GM21526 (cell line): Measurements from ENCODE around the gene ZNF454.

Experiments used
- ATAC-seq: cut with Tn5 transposase; IDR thresholded peaks from one replicate; pipeline ENCODE4 v1.9.1; 2021; ENCODE audit warnings: moderate library complexity; ENCODE audit not compliant: unreplicated experiment, low FRiP score

Gene ZNF454

DNA sequence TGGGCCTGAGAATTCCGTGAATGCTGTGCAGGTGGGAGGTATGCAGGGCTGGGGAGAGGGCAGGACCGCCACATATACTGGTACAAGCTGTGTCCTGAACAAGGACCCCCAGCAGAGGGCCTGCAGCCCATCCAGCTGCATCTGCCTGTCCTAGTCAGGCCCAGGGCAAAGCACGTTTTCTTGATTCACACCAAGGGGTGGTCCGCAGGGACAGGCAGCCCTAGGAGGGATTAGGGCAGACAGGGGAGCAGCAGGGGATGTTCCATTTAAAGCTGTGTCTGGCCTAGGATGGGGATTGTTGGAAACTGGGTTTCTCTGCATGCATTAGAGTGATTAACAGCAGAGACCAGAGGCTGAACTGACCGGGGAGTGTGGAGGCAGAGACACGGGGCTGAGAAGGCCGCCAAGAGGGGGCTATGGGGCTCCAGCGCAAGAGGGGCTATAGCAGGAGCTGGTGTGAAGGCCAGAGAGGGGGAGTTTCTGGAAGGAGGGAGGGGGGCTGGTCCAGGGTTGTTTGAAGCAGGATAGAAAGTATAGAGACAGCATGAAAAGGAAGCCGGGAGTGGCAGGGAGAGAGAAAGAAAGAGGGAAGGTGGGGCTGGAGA lies 51.4 kb downstream of the ZNF454 start:
- ATAC-seq = no peak

GRCh38 chr5:178993236-178993765 lies 52.3 kb downstream of the ZNF454 start:
- no peak for ATAC-seq

- ATAC-seq = no peak
Observed at GRCh38 chr5:178993955-178994579, 53.1 kb downstream of the ZNF454 start.

- ATAC-seq = no peak
Observed at GRCh38 chr5:178994580-178995340, 53.8 kb downstream of the ZNF454 start, which contains the start of gene GRM6. Gene GRM6, minus strand, starts transcription at chr5:178995320. Its CDS starts 376 bp downstream, at chr5:178994944.

GRCh38 chr5:178995341-178995690 lies 54.3 kb downstream of the ZNF454 start:
- ATAC-seq = no peak

- ATAC-seq = no peak
Observed at GRCh38 chr5:178996156-178996555, 55.2 kb downstream of the ZNF454 start.

DNA sequence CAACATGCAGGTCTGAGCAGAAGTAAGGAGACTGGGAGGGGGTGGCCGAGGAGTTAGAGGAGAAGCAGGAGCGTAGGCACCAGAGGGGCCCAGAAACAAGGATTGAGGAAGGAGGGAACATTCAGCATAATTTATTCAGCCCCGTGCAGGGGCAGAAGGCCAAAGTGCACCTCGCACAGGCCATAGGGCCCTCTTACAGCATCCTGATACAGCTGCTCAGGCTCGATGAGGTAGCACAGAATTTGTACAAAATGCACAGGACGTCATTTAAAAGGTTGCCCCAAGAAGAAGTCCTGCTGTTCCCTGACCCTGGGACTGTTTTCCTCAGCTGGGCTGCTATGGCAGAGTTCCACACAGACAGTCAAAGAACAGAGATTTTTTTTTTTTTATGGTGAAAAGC lies 56.2 kb downstream of the ZNF454 start:
- ATAC-seq = no peak

GRCh38 chr5:178998441-178998840 lies 57.4 kb downstream of the ZNF454 start:
- ATAC-seq = no peak

DNA sequence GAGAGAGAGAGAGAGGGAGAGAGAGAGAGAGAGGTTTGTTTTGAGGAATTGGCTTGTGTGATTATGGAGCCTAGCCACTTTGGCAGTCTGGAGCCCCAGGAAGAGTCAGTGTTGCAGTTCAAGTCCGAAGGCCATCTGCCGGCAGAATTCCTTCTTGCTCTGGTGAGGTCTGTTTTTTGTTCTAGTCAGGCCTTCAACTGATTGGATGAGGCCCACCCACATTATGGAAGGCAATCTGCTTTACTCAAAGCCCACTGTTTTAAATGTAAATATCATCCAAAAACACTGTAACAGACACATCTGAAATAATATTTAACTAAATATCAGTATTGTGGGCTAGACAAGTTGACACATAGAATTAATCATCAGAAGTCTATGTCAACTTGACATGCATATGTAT lies 65.6 kb downstream of the ZNF454 start:
- no peak for ATAC-seq

GRCh38 chr5:179008667-179009066 lies 67.7 kb downstream of the ZNF454 start:
- ATAC-seq = no peak
